Vagina (tissue), 2 donors: ENCODE data around the gene PRR14.

Experiments
- POLR2A ChIP-seq, 2 donors: fragments of 450-650 bp; IDR thresholded peaks; one replicate each; pipeline ENCODE4 v1.6.1; 2017; ENCODE audit warnings: antibody characterized with exemption in 2 of 2, mild to moderate bottlenecking in 2 of 2, moderate library complexity in 2 of 2
- POLR2AphosphoS5 ChIP-seq, 2 donors: sonication (generic); formaldehyde crosslinking; IDR thresholded peaks; one replicate each; pipeline ENCODE4 v1.9.0; 2017; ENCODE audit warnings: antibody characterized with exemption in 2 of 2, mild to moderate bottlenecking in 2 of 2, low read depth in 1 of 2; ENCODE audit not compliant: insufficient read depth in 1 of 2

DNA sequence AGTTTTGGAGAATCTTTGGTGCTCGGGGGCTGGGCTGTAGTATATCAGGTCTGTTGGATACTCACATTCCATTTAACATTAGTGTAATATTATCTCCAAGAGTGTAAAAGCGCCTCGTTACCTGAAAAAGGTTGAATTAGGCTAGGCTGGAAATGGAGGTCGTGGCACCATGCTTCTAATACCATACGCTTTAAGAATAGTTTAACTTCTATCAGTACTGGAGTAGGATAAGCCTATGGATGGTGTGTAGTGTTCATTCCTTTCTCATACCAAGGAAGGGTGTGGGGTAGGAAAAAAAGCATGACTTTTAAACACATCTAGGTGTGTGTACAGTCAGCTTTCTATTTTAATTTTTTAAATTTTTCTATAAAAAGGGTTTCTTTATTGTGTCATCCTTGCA is 50.2 kb downstream of the PRR14 start:
- no peak for TF ChIP-seq POLR2A (IDR thresholded peaks at IDR 0.05)
- no peak for TF ChIP-seq POLR2AphosphoS5 (IDR thresholded peaks at IDR 0.05; ENCODE audit: insufficient read depth in 1 of 2, low read depth in 1 of 2)
